ENCODE results near the gene SP140. TPM values are rescaled to one million over a fixed set of nuclear protein-coding genes. Genes with fewer than 3 reads are reported as not detected.
A peak's percentile ranks its signal among the peaks of the same experiment; 100 is the strongest.

The SP140 gene
- total RNA-seq: not detected
- 0.14 TPM for polyA plus RNA-seq (2013, experiment 1 of 2)
- not detected for polyA plus RNA-seq (2013, experiment 2 of 2)
- long read RNA-seq, experiment 1: 0 reads
- long read RNA-seq, experiment 2: 0 reads
- long read RNA-seq, experiment 3: 0 reads
- long read RNA-seq, experiment 4: 0 reads

- no peak within 1 kb of the TSS for H3K4me3 ChIP-seq (ENCODE audit: low read length)
- peaks cover 9% of the 10 kb centered on the region for H3K9me3 Mint-ChIP-seq
- H3K9ac ChIP-seq (ENCODE audit: extremely low read depth, low read length, poor library complexity, severe bottlenecking): no peak within 1 kb of the TSS
- H3K4me3 Mint-ChIP-seq: no peak within 1 kb of the TSS
- H3K27me3 ChIP-seq (ENCODE audit: control insufficient read depth, insufficient read depth, low read length, poor library complexity, severe bottlenecking): no peaks in the 10 kb centered on the region
- DNase-seq: no peak
- peaks cover 10% of the 10 kb centered on the region for H3K9me3 ChIP-seq (ENCODE audit: control insufficient read depth, low read length)
- H3K27me3 Mint-ChIP-seq (ENCODE audit: insufficient read depth): no peaks in the 10 kb centered on the region
- no peaks in the 10 kb centered on the region for H3K36me3 ChIP-seq (ENCODE audit: control insufficient read depth, insufficient read depth, low read length)
- H3K36me3 Mint-ChIP-seq (ENCODE audit: low read depth): peaks cover under 1% of the 10 kb centered on the region
- H3K27ac ChIP-seq (ENCODE audit: low read depth, low read length): no peak within 1 kb of the TSS
- no peak within 1 kb of the TSS for H3K27ac Mint-ChIP-seq
- 89 to 95% methylated on average over 4 to 8 of the region's 8 CpGs for WGBS, 2 experiments (ENCODE audit: insufficient coverage in 1 of 2, insufficient read length in 1 of 2)
- no peaks in the 10 kb centered on the region for H3K4me1 ChIP-seq (ENCODE audit: control insufficient read depth, insufficient read depth, low read length)
- TF ChIP-seq, protein P1, sequence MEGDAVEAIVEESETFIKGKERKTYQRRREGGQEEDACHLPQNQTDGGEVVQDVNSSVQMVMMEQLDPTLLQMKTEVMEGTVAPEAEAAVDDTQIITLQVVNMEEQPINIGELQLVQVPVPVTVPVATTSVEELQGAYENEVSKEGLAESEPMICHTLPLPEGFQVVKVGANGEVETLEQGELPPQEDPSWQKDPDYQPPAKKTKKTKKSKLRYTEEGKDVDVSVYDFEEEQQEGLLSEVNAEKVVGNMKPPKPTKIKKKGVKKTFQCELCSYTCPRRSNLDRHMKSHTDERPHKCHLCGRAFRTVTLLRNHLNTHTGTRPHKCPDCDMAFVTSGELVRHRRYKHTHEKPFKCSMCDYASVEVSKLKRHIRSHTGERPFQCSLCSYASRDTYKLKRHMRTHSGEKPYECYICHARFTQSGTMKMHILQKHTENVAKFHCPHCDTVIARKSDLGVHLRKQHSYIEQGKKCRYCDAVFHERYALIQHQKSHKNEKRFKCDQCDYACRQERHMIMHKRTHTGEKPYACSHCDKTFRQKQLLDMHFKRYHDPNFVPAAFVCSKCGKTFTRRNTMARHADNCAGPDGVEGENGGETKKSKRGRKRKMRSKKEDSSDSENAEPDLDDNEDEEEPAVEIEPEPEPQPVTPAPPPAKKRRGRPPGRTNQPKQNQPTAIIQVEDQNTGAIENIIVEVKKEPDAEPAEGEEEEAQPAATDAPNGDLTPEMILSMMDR (conservative IDR thresholded peaks at IDR 0.05): no peak
- H3K4me1 Mint-ChIP-seq: no peaks in the 10 kb centered on the region
Measured at GRCh38 chr2:230225486-230225885, at the start of gene SP140. Gene SP140, plus strand, starts transcription at chr2:230225736. Its CDS starts 109 bp downstream, at chr2:230225845.

DNA sequence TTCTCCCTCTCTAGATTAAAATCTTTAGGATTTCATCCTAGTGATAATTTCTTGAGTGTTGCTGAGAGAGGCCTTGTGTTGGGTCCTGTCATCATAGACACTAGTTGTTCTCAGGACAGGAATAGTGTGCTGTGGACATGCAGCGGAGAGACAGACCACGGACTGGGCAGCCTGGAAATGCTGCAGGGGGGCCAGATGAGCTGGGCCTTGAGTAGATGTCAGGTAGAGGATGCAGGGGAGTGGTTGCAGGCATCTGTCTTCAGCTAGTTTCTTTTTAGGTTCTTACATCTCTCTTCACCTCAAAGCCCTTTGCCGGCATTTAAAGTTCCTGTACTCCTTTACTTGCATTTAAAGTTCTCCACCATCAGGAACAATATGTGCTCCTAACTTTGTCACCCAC lies 48.5 kb upstream of the SP140 start:
- Histone ChIP-seq H3K27ac (ENCODE audit: low read depth, low read length) (no peak overlapping the region), H3K27me3 (ENCODE audit: control insufficient read depth, insufficient read depth, low read length, poor library complexity, severe bottlenecking) (no peaks in the 10 kb centered on the region), H3K9ac (ENCODE audit: extremely low read depth, low read length, poor library complexity, severe bottlenecking) (no peak overlapping the region), H3K36me3 (ENCODE audit: control insufficient read depth, insufficient read depth, low read length) (no peaks in the 10 kb centered on the region), H3K4me3 (ENCODE audit: low read length) (no peak overlapping the region), H3K4me1 (ENCODE audit: control insufficient read depth, insufficient read depth, low read length) (no peaks in the 10 kb centered on the region), H3K9me3 (ENCODE audit: control insufficient read depth, low read length) (no peaks in the 10 kb centered on the region)
- Mint-ChIP-seq H3K4me1 (peaks cover 16% of the 10 kb centered on the region), H3K36me3 (ENCODE audit: low read depth) (no peaks in the 10 kb centered on the region), H3K4me3 (no peak overlapping the region), H3K27me3 (ENCODE audit: insufficient read depth) (peaks cover 2% of the 10 kb centered on the region), H3K27ac (no peak overlapping the region), H3K9me3 (peaks cover 6% of the 10 kb centered on the region)
- 90 to 92% methylated on average over 1 to 3 of the region's 3 CpGs for WGBS, 2 experiments (ENCODE audit: insufficient coverage in 1 of 2, insufficient read length in 1 of 2)
- TF ChIP-seq, protein P1 (conservative IDR thresholded peaks at IDR 0.05): no peak
- DNase-seq: no peak

- Histone ChIP-seq H3K36me3 (ENCODE audit: control insufficient read depth, insufficient read depth, low read length) (no peaks in the 10 kb centered on the region), H3K4me3 (ENCODE audit: low read length) (no peak overlapping the region), H3K27me3 (ENCODE audit: control insufficient read depth, insufficient read depth, low read length, poor library complexity, severe bottlenecking) (no peaks in the 10 kb centered on the region), H3K27ac (ENCODE audit: low read depth, low read length) (peak overlapping the region; percentile 80), H3K9ac (ENCODE audit: extremely low read depth, low read length, poor library complexity, severe bottlenecking) (no peak overlapping the region), H3K4me1 (ENCODE audit: control insufficient read depth, insufficient read depth, low read length) (no peaks in the 10 kb centered on the region), H3K9me3 (ENCODE audit: control insufficient read depth, low read length) (no peaks in the 10 kb centered on the region)
- H3K27ac Mint-ChIP-seq: no peak overlapping the region
- H3K27me3 Mint-ChIP-seq (ENCODE audit: insufficient read depth): peaks cover 2% of the 10 kb centered on the region
- H3K4me1 Mint-ChIP-seq: peaks cover 13% of the 10 kb centered on the region
- peaks cover 6% of the 10 kb centered on the region for H3K9me3 Mint-ChIP-seq
- WGBS, 2 experiments (ENCODE audit: insufficient coverage in 1 of 2, insufficient read length in 1 of 2): 83 to 92% methylated on average over 3 to 7 of the region's 7 CpGs
- TF ChIP-seq, protein P1 (conservative IDR thresholded peaks at IDR 0.05): no peak
- no peaks in the 10 kb centered on the region for H3K36me3 Mint-ChIP-seq (ENCODE audit: low read depth)
- no peak for DNase-seq
- no peak overlapping the region for H3K4me3 Mint-ChIP-seq
Measured at GRCh38 chr2:230178546-230179485, 46.7 kb upstream of the SP140 start.
